Mesodermal cell (in vitro differentiated cells): Measurements from ENCODE around the gene UBA7.
"Not testable (repeated sequence)": the region's sequence is repeated elsewhere in the genome, so short reads cannot be mapped to it uniquely, and the experiment has no call there.

Experiments used
- H3K27ac ChIP-seq: 2 replicates; pipeline ENCODE4 v1.7.0; 2013; ENCODE audit warnings: mild to moderate bottlenecking, low read depth, low read length, moderate library complexity; ENCODE audit not compliant: severe bottlenecking
- H3K36me3 ChIP-seq: 2 replicates; pipeline ENCODE4 v1.7.1; 2013; ENCODE audit warnings: mild to moderate bottlenecking, low read length, moderate library complexity; ENCODE audit not compliant: control insufficient read depth, insufficient read depth
- H3K4me1 ChIP-seq: one replicate; pipeline ENCODE4 v1.7.1; 2013; ENCODE audit warnings: mild to moderate bottlenecking, low read length; ENCODE audit not compliant: insufficient read depth, control insufficient read depth, poor library complexity, severe bottlenecking
- H3K4me3 ChIP-seq: 2 replicates; pipeline ENCODE4 v1.7.0; 2013; ENCODE audit warnings: low read length, control low read depth, mild to moderate bottlenecking; ENCODE audit not compliant: insufficient read depth, poor library complexity, severe bottlenecking; ENCODE audit errors: extremely low read depth
- H3K9me3 ChIP-seq: 2 replicates; pipeline ENCODE4 v1.7.1; 2013; ENCODE audit warnings: mild to moderate bottlenecking, low read length, moderate library complexity; ENCODE audit not compliant: control insufficient read depth
- WGBS, 2 experiments: methylation state at CpG; one replicate each; pipeline ENCODE4 v1.1.5; 2013; ENCODE audit warnings: missing lambda C conversion rate in 2 of 2; ENCODE audit not compliant: insufficient coverage in 2 of 2; 5-methylcytosine and 5-hydroxymethylcytosine counted together

The UBA7 gene

DNA sequence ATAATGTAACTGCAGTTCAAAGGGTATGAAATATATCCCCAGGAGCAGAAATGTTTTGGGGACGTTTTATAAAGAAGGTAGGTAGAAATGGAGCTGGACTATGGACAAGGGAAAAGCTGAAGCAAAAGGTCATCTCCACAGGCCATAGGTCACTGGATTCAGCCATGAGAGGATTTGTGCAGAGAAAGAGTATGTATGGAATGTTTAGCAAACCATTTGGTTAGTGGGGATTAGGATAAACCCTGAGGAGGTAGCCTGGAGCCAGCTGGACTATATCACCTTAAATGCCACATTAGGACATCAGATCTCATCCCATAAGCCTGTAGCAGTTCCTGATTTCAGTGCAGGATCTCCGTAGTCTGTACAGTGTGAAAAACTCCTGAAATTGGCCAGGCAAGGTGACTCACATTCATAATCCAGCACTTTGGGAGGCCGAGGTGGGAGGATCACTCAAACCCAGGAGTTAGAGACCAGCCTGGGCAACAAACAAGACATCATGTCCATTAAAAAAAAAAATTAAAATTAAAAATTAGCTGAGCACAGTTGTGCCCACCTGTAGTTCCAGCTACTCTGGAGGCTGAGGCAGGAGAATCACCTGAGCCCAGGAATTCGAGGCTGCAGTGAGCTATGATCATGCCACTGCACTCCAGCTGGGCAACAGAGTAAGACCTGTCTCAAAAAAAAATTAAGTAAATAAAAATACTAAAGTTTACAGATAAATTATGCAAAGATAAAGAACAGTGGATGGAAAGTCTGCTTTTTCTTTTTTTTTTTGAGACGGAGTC is 32.1 kb downstream of the UBA7 start:
- WGBS, 2 experiments: 91 to 94% methylated on average over 3 to 4 of the region's 5 CpGs
- Histone ChIP-seq H3K4me3 (no peak overlapping the region), H3K36me3 (peaks cover 71% of the 10 kb centered on the region), H3K4me1 (peaks cover 5% of the 10 kb centered on the region), H3K9me3 (no peaks in the 10 kb centered on the region), H3K27ac (peak overlapping the region; percentile 20)

DNA sequence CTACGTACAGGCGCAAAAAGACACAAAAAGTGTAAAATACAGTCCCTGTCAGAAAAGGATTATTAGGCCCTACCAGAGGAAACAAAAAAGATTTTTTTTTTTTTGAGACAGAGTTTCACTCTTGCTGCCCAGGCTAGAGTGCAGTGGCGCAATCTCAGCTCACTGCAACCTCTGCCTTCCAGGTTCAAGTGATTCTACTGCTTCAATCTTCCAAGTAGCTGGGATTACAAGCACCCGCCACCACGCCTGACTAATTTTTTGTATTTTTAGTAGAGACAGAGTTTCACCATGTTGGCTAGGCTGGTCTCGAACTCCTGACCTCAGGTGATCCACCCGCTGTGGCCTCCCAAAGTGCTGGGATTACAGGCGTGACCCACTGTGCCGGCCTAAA is 32.8 kb downstream of the UBA7 start:
- peak overlapping the region; percentile 20 for H3K27ac ChIP-seq
- peaks cover 78% of the 10 kb centered on the region for H3K36me3 ChIP-seq
- not testable (repeated sequence) for H3K4me1 ChIP-seq, H3K9me3 ChIP-seq, H3K4me3 ChIP-seq
- 83 to 89% methylated on average over 7 of the region's 9 CpGs for WGBS, 2 experiments

DNA sequence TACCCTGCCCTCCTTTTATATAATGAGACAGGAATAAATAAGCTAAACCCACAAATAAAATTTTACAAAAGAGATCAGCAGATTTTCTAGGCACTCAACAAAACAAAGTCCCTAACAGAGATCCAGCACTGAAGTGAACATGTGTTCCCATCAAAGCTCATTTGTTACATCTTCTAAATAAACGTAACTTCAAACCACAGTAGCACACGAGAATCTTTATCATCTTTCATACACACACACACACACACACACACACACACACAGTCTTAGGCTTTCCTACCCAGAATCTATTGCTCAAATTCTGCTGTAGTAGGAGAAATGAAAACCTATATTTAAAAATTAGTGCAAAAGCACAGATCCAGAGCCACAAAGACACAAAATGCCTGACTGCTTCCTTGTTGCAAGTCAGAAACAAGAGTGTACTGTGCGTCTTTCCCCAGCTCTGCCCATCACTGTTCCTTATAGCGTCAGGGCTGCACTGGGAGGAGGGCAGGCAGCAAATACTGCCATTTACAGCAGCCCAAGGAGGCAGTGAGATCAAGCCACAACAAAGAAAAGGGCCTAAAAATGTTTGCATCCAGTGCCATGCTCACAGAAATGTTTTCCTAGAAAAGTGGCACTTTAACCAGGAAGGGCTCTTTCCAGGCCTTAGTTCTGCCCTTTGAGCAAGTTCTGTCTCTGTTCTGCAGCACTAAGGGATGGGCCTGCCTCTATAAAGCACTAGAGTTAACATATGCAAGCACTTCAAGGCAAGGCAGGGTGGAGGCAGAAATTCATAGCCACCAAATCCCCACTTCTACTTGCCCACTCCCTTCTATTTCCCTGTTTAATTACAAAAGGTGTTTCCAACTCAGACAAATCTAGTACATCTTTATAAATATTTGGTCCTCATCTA is 33.4 kb downstream of the UBA7 start:
- H3K4me3 ChIP-seq: no peak overlapping the region
- 100% methylated on average over 2 of the region's 4 CpGs for WGBS, 2 experiments
- H3K4me1 ChIP-seq: peaks cover 5% of the 10 kb centered on the region
- no peaks in the 10 kb centered on the region for H3K9me3 ChIP-seq
- peaks cover 84% of the 10 kb centered on the region for H3K36me3 ChIP-seq
- peak overlapping the region; percentile 12 for H3K27ac ChIP-seq

DNA sequence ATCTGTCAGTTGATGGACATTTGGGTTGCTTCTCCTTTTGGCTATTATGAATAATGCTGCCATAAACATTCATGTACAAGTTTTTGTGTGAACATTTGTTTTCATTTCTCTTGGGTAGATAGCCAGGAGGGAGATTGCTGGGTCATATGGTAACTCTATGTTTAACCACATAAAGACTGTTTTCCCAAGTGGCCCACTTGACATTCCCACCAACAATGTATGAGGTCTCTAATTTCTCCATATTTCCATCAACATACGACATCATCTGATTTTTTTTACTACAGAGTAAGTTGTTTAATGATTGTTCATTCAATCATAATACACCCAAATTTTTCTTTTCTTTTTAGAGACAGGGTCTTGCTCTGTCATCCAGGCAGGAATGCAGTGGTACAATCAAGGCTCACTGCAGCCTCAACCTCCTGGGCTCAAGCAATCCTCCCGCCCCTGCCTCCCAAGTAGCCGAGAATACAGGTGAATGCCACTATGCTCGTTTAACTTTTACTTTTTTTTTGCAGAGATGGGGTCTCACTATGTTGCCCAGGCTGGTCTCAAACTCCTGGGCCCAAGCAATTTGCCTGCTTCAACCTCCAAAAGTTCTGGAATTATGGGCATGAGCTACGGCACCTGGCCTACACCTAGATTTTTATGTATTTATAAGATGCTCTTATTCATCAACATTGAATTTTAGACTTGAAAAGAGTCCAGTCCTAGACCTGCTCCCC is 34.2 kb downstream of the UBA7 start:
- Histone ChIP-seq H3K9me3 (no peaks in the 10 kb centered on the region), H3K27ac (no peak overlapping the region), H3K4me1 (peaks cover 5% of the 10 kb centered on the region), H3K36me3 (peaks cover 83% of the 10 kb centered on the region), H3K4me3 (no peak overlapping the region)
- WGBS, 2 experiments: 100% methylated on average over 3 of the region's 5 CpGs

DNA sequence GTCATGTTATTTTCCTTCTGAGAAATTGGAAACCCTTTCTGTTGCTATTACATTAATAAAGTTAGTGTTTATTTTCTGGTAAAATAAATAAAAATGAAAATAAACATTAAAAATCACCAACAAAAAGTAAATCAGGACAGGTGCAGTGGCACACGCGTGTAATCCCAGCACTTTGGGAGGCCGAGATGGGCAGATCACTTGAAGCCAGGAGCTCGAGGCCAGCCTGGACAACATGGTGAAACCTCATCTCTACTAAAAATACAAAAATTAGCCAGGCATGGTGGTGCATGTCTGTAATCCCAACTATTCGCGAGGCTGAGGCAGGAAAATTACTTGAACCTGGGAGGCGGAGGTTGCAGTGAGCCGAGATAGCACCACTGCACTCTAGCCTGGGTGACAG is 37.7 kb downstream of the UBA7 start:
- not testable (repeated sequence) for H3K27ac ChIP-seq, H3K9me3 ChIP-seq, H3K4me3 ChIP-seq, H3K4me1 ChIP-seq
- 84 to 89% methylated on average over 4 to 8 of the region's 8 CpGs for WGBS, 2 experiments
- peaks cover 79% of the 10 kb centered on the region for H3K36me3 ChIP-seq

DNA sequence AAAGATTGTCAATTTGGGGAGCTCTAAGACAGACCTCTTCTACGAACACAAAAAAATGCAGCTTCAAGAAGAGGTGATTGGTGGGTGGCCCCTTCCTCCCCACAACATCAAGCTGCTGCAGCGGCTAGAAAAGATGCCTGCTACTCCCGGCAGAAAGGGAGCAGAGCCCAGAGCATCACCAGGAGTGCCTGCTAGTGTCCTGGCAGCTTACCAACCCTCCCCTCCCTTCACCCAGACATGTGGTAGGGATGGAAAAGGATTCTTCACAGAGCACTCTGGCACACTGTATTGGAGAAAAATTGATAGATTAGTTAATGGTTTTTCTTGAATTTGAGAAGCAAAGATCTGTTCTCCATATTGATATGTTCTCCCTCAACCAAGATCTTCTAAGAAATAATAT is 38.2 kb downstream of the UBA7 start:
- Histone ChIP-seq H3K27ac (no peak overlapping the region), H3K9me3 (no peaks in the 10 kb centered on the region), H3K36me3 (peaks cover 80% of the 10 kb centered on the region), H3K4me3 (no peak overlapping the region), H3K4me1 (no peaks in the 10 kb centered on the region)
- WGBS, 2 experiments: 60 to 75% methylated on average over 1 to 2 of the region's 3 CpGs

DNA sequence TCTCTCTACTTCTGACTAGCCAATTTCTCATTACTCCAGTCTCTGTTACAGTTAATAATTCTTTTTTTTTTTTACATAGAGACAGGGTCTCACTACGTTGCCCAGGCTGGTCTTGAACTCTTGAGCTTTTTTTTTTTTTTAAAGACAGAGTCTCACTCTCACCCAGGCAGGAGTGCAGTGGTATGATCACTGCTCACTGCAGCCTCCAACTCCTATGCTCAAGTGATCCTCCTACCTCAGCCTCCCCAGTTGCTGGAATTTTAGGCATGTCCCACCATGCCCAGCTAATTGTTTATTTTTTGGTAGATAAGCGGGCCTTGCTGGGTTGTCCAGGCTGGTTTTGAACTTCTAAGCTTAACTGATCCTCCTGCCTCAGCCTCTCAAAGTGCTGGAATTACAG is 41.0 kb downstream of the UBA7 start:
- no peak overlapping the region for H3K4me3 ChIP-seq
- peaks cover 76% of the 10 kb centered on the region for H3K36me3 ChIP-seq
- H3K4me1 ChIP-seq: no peaks in the 10 kb centered on the region
- 94% methylated on average over 2 of the region's 2 CpGs; no CpG with 5 or more reads in 1 of the 2 experiments for WGBS, 2 experiments
- H3K9me3 ChIP-seq: no peaks in the 10 kb centered on the region
- H3K27ac ChIP-seq: no peak overlapping the region

DNA sequence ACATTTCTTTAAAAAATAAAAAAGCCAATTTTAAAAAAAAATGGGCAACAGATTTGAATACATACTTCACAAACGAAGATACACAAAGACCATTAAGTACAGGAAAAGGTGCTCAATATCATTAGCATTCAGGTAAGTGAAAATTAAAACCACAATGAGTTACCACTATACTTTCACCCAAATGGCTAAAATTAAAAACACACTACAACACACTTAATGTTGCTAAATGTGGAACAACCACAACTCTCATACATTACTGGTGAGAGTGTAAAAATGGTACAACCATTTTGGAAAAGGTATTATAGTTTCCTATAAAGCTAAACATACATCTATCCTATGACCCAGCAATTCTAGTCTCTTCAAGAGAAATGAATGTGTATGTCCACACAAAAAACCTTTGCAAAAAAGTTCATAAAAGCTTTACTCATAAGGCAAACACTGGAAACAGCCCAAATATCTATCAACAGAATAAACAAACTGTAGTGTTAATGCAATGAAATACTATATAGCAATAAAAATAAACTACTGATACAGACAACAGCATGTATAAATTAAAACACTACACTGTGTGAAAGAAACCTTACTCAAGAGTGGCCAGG is 42.3 kb downstream of the UBA7 start:
- H3K4me3 ChIP-seq: no peak overlapping the region
- H3K36me3 ChIP-seq: peaks cover 69% of the 10 kb centered on the region
- H3K9me3 ChIP-seq: no peaks in the 10 kb centered on the region
- 83% methylated on average over 1 of the region's 1 CpG; no CpG with 5 or more reads in 1 of the 2 experiments for WGBS, 2 experiments
- no peaks in the 10 kb centered on the region for H3K4me1 ChIP-seq
- H3K27ac ChIP-seq: no peak overlapping the region

DNA sequence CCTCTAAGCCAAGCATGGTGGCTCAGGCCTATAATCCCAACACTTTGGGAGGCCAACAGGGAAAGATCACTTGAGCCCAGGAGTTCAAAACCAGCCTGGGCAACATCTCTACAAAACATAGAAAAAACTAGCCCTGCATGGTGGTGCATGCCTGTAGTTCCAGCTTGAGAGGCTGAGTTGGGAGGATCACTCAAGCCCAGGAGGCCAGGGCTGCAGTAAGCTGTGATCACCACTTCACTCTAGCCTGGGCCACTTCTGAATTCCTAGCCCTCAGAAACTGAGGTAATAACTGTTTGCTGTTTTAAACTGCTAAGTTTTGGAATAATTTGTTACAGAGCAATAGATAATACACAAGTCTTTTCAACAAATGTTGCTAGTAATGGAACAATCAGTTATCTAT is 43.8 kb downstream of the UBA7 start:
- Histone ChIP-seq H3K4me1 (no peaks in the 10 kb centered on the region), H3K9me3 (no peaks in the 10 kb centered on the region), H3K36me3 (peaks cover 63% of the 10 kb centered on the region), H3K27ac (no peak overlapping the region), H3K4me3 (no peak overlapping the region)

DNA sequence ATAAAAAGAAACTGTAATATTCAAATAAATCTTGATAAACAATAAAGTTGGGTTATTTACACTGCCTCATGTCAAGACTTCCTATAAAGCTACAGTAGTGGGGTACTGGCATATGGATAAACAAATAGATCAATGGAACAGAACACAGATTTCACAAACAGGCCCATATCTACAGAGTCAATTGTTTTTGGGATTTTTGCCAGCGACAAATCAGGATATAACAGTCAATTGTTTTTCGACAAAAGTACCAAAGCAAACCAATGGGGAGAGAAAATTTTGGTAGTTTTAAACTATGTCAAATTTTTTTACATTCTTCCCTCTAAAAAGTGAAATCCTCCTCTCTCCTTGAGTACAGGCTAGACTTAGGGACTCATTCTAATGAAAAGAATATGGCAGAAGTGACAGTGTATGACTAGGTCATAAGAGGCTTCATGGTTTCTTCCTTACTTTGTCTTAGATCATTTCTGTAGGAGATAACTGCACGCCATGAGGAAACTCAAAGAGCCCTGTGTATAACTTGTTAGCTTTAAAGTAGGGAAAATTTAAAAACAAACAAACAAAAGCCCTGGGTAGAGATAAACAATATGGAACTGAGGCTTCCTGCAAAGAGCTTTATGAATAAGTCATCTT is 44.4 kb downstream of the UBA7 start:
- no CpG with 5 or more reads among the region's 3 CpGs for WGBS, 2 experiments
- peaks cover 65% of the 10 kb centered on the region for H3K36me3 ChIP-seq
- no peak overlapping the region for H3K4me3 ChIP-seq
- no peaks in the 10 kb centered on the region for H3K4me1 ChIP-seq
- no peak overlapping the region for H3K27ac ChIP-seq
- H3K9me3 ChIP-seq: no peaks in the 10 kb centered on the region
